HG02970 (cell line): Measurements from ENCODE around the gene COQ8B.

ENCODE experiments used
- ATAC-seq: cut with Tn5 transposase; IDR thresholded peaks from one replicate; pipeline ENCODE4 v1.9.1; 2021; ENCODE audit warnings: mild to moderate bottlenecking, moderate library complexity, moderate number of reproducible peaks; ENCODE audit not compliant: unreplicated experiment, low FRiP score

Gene COQ8B

GRCh38 chr19:40718774-40719391, 2.2 kb upstream of the COQ8B start:
- no peak for ATAC-seq

- ATAC-seq: no peak
Measured at GRCh38 chr19:40717880-40718773, 1.4 kb upstream of the COQ8B start.

GRCh38 chr19:40717325-40717879, 716 bp upstream of the COQ8B start:
- ATAC-seq: no peak

DNA sequence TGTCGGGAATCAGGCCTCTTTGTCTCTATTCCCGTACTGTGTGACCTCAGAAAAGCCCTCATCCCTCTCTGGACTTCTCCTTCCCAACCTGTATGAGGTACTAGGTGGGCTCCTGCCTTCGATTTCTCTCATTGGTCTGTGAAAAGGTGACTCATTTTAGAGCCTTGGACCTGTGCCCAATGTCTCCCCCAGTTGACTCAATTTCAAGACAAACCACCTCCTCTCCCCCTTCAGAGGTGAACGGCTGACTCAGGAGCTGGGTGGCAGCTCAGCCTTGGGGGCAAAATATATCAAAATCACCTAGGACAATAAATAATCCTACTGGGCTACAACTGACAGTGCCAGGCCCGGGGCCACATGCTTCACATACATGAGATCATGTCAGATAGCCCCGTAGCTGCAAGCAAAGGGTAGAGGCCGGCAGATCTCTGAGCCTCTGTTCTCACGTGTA, 630 bp downstream of the COQ8B start:
- no peak for ATAC-seq

DNA sequence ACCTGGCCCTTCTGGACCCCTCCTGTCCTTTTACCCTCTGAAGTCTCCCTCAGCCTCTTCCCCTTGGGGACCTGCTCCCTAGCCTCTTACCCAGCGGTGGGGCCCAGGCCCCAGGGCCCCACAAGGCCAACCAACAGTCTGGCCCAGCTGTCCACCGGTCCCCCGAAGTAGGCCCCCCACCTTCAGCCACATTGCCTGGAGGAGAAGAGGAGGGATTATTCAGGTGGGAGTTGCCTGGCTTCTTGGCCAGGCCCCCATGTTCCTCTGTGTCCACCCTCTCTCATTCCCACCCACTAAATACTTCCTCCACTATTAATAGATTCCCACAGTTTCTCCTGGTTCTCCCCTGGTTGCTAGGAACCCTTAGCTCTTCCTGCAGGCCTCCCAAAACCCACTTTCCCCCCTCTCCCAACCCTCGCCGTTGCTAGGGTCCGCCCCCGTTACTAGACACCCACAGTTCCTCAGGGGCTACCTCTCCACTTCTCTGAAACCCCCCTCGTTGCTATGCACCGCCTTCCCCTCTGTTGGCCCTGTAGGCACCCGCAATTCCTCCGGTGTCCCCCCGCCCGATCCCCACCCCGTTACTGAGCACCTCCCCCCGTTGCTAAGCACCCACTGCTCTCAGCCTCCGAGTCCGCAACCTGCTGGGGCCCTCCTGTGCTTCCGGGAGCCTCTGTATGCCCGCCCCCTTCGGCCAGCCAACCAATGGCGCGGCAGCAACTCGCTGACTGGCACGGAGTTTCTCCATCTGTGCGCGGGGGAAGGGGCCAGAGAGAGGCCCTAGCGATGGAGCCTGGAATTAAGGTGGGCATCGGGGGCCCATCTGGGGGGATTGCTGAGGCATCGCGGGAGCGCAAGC, 2.0 kb downstream of the COQ8B start:
- ATAC-seq: peak; percentile 47

DNA sequence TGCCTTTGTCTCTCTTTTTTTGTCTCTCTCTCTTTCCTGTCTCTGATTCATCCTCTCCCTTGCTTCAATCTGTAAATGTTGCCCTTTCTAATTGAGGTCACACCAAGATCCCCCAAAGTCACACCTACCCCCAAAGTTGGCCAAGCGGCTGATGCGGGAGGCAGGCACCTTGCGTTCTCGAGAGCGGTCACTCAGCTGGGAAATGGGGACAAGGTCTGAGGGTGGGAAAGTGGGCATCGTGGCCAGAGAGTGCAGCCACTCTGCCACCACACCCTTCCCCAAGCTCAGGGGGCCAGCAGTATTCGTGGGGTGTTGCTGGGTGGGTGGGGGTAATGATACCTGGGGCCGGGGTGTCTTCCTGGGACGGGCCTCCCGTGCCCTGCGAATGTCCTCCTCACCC, 2.7 kb downstream of the COQ8B start:
- ATAC-seq: no peak

DNA sequence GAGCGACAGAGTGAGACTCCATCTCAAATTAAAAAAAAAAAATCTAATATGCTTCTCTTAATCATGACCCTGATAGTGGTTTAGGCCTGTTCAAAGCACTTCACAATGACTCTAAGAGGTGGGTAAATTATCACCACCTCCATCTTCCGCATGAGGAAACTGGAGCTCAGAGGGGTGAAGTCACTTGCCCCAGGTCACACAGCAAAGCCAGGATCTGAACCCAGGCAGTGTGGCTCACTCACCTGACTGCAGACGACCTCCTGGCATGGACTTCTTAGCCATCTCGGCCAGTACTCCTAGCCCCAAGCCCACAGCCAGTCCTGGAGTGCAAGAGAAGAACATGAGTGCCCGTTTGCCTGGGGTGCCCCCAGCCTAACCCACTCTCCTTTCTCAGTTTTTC, 6.9 kb downstream of the COQ8B start:
- no peak for ATAC-seq

- no peak for ATAC-seq
Measured at GRCh38 chr19:40707615-40708014, 9.1 kb downstream of the COQ8B start.

- ATAC-seq: no peak
Measured at GRCh38 chr19:40705950-40706619, 10.6 kb downstream of the COQ8B start.

DNA sequence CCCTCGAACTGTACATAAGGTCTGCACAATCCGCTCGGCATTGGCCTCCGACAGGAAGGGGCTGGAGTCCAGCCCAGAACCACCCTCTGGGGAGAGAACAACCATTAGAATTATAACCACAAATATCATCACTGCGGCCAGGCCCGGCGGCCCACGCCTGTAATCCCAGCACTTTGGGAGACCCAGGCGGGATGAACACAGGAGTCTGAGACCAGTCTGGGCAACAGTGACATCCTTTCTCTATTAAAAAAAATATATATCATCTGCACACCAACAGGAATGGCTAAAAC, 11.4 kb downstream of the COQ8B start:
- ATAC-seq: no peak

DNA sequence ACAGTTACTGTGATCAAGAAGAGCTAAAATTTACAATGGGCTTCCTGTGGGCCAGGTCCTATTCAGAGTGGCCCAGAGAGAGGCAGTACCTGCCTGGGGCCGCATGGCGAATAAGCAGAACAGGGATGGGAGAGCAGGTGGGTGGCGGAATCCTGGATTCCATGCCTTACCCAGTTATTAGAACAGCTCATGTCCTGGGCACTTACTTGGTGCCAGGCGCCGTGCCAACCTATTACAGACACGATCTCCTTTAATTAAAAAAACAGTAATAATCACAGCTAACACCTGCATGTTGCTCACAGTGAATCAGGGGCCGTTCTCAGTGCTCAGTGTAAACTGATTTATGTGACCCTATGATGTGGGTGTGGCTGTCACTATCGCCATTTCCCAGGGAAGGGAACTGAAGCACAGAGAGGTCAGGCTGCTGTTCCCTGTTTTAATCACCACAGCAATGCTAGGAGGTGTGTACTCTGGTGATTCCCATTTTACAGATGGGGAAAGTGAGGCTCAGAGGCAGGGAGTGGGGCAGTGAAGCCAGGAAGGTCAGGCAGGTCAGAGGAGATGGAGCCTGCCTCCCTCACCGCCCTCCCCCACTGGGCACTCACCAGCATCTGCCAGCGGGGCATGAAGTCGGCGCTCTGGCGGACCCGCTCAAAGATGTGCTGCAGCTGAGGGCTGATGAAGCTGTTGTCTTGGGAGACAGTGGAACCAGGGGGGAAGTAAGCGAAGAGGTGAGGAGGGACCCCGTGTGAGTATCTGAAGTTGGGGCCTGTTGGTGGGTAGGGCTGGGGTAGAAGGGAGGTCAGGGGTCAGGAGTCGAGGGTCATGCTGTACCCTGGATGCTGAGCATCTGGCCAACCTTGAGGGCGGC, 12.0 kb downstream of the COQ8B start:
- no peak for ATAC-seq

- no peak for ATAC-seq
Measured at GRCh38 chr19:40703029-40703755, 13.5 kb downstream of the COQ8B start.

DNA sequence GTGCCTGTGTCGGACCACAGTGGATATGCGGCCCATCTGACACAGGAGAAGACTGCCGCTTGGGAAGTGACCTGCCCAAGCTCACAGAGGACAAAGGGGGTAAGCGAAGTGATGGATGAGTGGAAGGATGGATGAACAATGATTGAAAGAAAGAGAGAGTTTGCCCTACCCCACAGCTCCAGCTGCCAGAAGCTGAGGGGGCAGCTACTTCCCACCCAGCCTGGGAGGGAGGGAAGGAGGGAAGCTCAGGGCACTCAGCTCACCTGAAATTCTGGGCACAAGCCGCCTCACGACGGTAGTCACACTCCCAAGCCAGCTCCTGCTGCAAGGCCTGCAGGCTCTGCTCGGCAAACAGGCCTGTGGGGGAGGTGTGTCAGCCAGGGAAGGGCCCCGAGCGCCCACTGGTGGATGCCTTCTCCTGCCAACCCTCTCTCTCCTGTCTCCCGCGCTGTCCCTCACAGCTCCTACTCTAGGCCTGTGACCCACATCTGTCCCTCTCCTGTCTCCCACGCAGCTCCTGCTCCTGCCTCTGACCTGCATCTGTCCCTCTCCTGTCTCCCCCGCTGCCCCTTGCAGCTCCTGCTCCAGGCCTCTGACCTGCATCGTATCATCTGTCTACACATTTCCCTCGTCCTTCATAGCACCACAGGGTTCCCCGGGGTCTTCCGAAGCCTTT, 14.2 kb downstream of the COQ8B start:
- ATAC-seq: no peak

DNA sequence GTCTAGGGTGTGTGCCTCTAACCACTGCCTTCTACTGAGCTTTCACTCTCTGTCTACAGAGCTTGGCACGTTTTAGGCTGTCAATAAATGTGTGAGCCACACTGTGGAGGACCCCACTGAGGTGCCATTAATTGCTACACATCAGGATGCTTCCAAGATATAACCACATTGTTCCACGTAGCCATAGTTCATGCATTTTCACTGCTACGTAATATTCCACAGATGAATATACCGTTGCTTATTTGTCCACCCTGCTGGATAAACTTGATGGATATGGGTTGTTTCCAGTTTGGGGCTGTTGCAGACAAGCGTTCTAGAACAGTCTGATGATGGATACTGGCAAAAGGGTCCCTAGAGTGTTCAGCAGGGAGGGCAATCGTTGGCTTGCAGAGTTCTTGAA, 14.9 kb downstream of the COQ8B start:
- ATAC-seq: no peak

DNA sequence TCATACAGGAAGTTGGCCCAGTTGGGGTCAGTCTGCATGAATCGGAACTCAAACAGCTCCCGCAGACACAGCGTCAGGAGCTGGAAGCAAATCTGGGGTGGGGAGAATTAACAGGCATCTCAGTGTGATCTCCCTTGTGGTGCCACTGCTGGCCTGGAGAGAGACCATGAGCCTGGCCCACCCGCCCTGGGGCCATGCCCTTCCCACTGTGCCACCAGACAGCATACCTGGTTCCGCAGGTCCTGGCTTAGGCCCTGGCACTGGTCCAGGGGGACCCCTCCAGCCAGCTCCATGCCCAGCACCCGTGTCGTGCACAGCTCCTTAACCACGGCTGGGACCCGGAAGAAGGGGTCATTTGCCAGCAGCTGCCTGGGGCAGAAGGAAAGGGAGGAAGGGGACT, 16.6 kb downstream of the COQ8B start:
- ATAC-seq: no peak

DNA sequence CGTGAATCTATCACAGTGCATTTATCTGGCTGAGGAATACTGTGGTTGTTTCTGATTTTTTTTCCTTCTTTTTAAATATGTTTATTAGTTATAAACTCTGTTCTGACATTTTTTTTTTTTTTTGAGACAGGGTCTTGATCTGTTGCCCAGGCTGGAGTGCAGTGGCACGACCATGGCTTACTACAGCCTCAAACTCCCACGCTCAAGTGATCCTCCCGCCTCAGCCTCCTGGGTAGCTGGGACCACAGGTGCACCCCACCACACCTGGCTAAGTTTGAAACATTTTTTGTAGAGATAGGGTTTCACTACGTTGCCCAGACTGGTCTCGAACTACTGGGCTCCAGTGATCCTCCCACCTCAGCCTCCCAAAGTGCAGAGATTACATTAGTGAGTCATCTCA, 19.7 kb downstream of the COQ8B start:
- no peak for ATAC-seq

DNA sequence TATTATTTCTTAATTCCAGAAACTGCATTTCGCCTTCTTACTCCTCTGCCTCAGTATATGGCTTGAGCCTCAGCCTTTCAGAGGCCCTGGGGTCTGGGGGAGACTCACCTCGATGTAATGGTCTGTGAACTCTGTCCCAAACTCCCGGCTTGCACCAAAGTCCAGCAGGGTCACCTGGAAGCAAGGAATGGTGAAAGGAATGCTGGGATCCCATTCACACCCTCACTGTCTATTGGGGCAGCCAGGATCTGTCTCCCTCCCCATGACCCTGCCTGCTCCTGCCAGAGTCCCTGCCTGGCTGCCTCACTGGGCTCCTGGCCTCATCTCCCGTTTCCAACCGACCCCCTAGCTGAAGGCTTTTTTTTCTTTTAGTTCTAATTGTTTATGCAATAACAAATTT, 20.8 kb downstream of the COQ8B start:
- ATAC-seq: no peak

GRCh38 chr19:40693896-40694295, 22.8 kb downstream of the COQ8B start:
- no peak for ATAC-seq
